Sigmoid colon (tissue), 4 donors: Measurements from ENCODE around the gene PSD.

Experiments
- EP300 ChIP-seq, 4 donors: sonication (generic); formaldehyde crosslinking; IDR thresholded peaks; one replicate each; pipeline ENCODE4 v1.6.1; 2017; ENCODE audit warnings: antibody characterized with exemption in 4 of 4
- POLR2A ChIP-seq, 2 donors: fragments of 450-650 bp; IDR thresholded peaks; one replicate each; pipeline ENCODE4 v1.6.1; 2016; ENCODE audit warnings: antibody characterized with exemption in 2 of 2, mild to moderate bottlenecking in 2 of 2, moderate library complexity in 2 of 2
- TF ChIP-seq, protein P1 (sequence below), 4 experiments: fragments of 450-650 bp in 3 of 4; fragments of 200-600 bp in 1 of 4; IDR thresholded peaks; one replicate each; pipeline ENCODE4 v1.5.1; 2016 to 2019; ENCODE audit warnings: antibody characterized with exemption in 4 of 4, mild to moderate bottlenecking in 3 of 4, moderate library complexity in 2 of 4

GRCh38 chr10:102434394-102435132 lies 16.0 kb upstream of the PSD start:
- TF ChIP-seq, protein P1, sequence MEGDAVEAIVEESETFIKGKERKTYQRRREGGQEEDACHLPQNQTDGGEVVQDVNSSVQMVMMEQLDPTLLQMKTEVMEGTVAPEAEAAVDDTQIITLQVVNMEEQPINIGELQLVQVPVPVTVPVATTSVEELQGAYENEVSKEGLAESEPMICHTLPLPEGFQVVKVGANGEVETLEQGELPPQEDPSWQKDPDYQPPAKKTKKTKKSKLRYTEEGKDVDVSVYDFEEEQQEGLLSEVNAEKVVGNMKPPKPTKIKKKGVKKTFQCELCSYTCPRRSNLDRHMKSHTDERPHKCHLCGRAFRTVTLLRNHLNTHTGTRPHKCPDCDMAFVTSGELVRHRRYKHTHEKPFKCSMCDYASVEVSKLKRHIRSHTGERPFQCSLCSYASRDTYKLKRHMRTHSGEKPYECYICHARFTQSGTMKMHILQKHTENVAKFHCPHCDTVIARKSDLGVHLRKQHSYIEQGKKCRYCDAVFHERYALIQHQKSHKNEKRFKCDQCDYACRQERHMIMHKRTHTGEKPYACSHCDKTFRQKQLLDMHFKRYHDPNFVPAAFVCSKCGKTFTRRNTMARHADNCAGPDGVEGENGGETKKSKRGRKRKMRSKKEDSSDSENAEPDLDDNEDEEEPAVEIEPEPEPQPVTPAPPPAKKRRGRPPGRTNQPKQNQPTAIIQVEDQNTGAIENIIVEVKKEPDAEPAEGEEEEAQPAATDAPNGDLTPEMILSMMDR (IDR thresholded peaks at IDR 0.05), result no peak
- no peak for TF ChIP-seq EP300 (IDR thresholded peaks at IDR 0.05)
- no peak for TF ChIP-seq POLR2A (IDR thresholded peaks at IDR 0.05)
